ENCODE measurements around the gene TMEM181.
"Not testable (repeated sequence)": the region's sequence is repeated elsewhere in the genome, so short reads cannot be mapped to it uniquely, and the experiment has no call there.

The TMEM181 gene

GRCh38 chr6:158663625-158664165 is 103.8 kb downstream of the TMEM181 start:
- DNase-seq, result peak; percentile 86

- peak; percentile 62 for DNase-seq
Observed at GRCh38 chr6:158665332-158665731, 105.4 kb downstream of the TMEM181 start.

- peak; percentile 87 for DNase-seq
Observed at GRCh38 chr6:158666628-158667359, 106.9 kb downstream of the TMEM181 start.

GRCh38 chr6:158667360-158667981 is 107.6 kb downstream of the TMEM181 start:
- DNase-seq, result peak; percentile 44

GRCh38 chr6:158668707-158669103 is 108.8 kb downstream of the TMEM181 start:
- no peak for DNase-seq

GRCh38 chr6:158669145-158670035 is 109.5 kb downstream of the TMEM181 start:
- peak; percentile 58 for DNase-seq

GRCh38 chr6:158672119-158672518 is 112.2 kb downstream of the TMEM181 start:
- peak; percentile 59 for DNase-seq

GRCh38 chr6:158672726-158673125 is 112.8 kb downstream of the TMEM181 start:
- DNase-seq, result no peak

- DNase-seq, result no peak
Observed at GRCh38 chr6:158674342-158675131, 114.6 kb downstream of the TMEM181 start.

- not testable (repeated sequence) for DNase-seq
Observed at GRCh38 chr6:158677094-158677493, 117.2 kb downstream of the TMEM181 start.

GRCh38 chr6:158677906-158678578 is 118.2 kb downstream of the TMEM181 start:
- no peak for DNase-seq

GRCh38 chr6:158680015-158680414 is 120.1 kb downstream of the TMEM181 start:
- no peak for DNase-seq

- no peak for DNase-seq
Observed at GRCh38 chr6:158680481-158680880, 120.6 kb downstream of the TMEM181 start.

- DNase-seq, result no peak
Observed at GRCh38 chr6:158684311-158684710, 124.4 kb downstream of the TMEM181 start.

GRCh38 chr6:158684745-158685324 is 124.9 kb downstream of the TMEM181 start:
- no peak for DNase-seq
